ENCODE data around the gene RANBP10. TPM values are rescaled to one million over a fixed set of nuclear protein-coding genes. Genes with fewer than 3 reads are reported as not detected.

RANBP10 gene
- total and polyA plus RNA-seq, 7 donors: 4.2 to 15.5 (median 7.5) TPM

- no peak overlapping the region for H3K4me3 ChIP-seq
- no peak for TF ChIP-seq CTCF (IDR thresholded peaks at IDR 0.05)
- no peak for TF ChIP-seq POLR2A (IDR thresholded peaks at IDR 0.05)
- no peak for TF ChIP-seq EP300 (IDR thresholded peaks at IDR 0.05)
- no peak for TF ChIP-seq POLR2AphosphoS5 (IDR thresholded peaks at IDR 0.05)
- peaks cover 0 to 20% (median 20%) of the 10 kb centered on the region in 4 donors for H3K4me1 ChIP-seq
- no peaks in the 10 kb centered on the region for H3K9me3 ChIP-seq
- WGBS, 2 donors: 60 to 64% methylated on average over 6 of the region's 6 CpGs
- peak overlapping the region; percentile 15 to 46 (median 42) for H3K27ac ChIP-seq
- peaks cover 0 to 16% (median 1%) of the 10 kb centered on the region in 4 donors for H3K36me3 ChIP-seq
- intact Hi-C loops (cut with DNase I): no loop called here
- no peak for DNase-seq
- H3K27me3 ChIP-seq: no peaks in the 10 kb centered on the region
These were observed 32.5 kb downstream of the RANBP10 start for GRCh38 chr16:67773569-67774456.

DNA sequence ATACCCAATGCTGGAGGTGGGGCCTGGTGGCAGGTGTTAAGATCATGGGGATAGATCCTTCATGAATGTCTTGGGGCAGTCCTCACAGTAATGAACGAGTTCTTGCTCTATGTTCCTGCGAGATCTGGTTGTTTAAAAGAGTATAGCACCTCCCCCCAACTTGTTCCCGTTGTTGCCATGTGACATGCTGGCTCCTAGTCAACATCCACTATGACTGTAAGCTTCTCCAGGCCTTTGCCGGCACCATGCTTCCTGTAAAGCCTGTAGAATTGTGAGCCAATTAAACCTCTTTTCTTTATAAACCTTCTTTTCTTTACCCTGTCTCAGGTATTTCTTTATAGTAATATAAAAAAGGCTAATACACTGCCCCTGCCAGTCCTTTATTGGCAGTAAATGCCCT lies 33.3 kb downstream of the RANBP10 start:
- Histone ChIP-seq H3K4me1 (peaks cover 0 to 20% (median 20%) of the 10 kb centered on the region in 4 donors), H3K9me3 (no peaks in the 10 kb centered on the region), H3K27me3 (no peaks in the 10 kb centered on the region), H3K27ac (peak overlapping the region; percentile 15 to 46 (median 42)), H3K4me3 (no peak overlapping the region), H3K36me3 (peaks cover 0 to 16% (median 1%) of the 10 kb centered on the region in 4 donors)
- DNase-seq: peak; percentile 74
- no peak for TF ChIP-seq POLR2A (IDR thresholded peaks at IDR 0.05)
- TF ChIP-seq POLR2AphosphoS5 (IDR thresholded peaks at IDR 0.05): peak in 1 of 4 donors; percentile 48
- intact Hi-C loops (cut with DNase I): no loop called here
- 61 to 80% methylated on average over 4 of the region's 4 CpGs for WGBS, 2 donors

DNA sequence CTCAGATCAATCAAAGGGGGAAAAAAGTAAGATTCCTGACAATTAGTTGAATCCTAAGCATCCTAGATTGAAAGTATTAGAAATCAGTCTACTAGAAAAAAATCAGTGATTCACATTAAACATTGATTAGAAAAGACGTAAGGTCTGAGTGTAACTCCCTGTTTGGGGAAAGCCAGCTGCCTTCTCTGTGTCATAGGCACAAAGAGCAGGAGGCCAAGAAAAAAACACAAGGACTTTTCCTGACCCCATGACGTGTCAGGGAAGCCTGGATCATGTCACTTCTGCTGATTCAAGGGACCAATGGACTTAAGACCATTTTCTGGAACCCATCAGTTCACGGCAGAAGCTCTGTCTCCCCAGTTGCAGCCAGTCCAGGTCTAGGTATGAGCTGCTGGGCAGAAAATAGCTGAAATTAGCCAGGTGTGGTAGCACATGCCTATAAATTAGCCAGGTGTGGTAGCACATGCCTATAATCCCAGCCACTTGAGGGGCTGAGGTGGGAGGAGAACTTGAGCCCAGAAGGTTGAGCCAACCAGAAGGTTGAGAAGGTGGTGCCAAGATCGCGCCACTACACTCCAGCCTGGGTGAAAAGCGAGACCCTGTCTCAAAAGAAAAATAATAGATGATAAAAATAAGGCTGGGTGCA lies 35.9 kb downstream of the RANBP10 start:
- no peak overlapping the region for H3K27ac ChIP-seq
- H3K9me3 ChIP-seq: no peaks in the 10 kb centered on the region
- H3K27me3 ChIP-seq: no peaks in the 10 kb centered on the region
- 95% methylated on average over 6 of the region's 6 CpGs for WGBS, 2 donors
- peaks cover 0 to 25% (median 1%) of the 10 kb centered on the region in 4 donors for H3K36me3 ChIP-seq
- no peak overlapping the region for H3K4me3 ChIP-seq
- no peak for TF ChIP-seq POLR2A (IDR thresholded peaks at IDR 0.05)
- no peak for TF ChIP-seq EP300 (IDR thresholded peaks at IDR 0.05)
- TF ChIP-seq CTCF (IDR thresholded peaks at IDR 0.05): no peak
- no peak for TF ChIP-seq POLR2AphosphoS5 (IDR thresholded peaks at IDR 0.05)
- intact Hi-C loops (cut with DNase I): no loop called here
- peaks cover 0 to 20% (median 20%) of the 10 kb centered on the region in 4 donors for H3K4me1 ChIP-seq
- DNase-seq: no peak

GRCh38 chr16:67767953-67768352 lies 38.4 kb downstream of the RANBP10 start:
- no peak for DNase-seq
- H3K27ac ChIP-seq: no peak overlapping the region
- peaks cover 0 to 5% (median 5%) of the 10 kb centered on the region in 4 donors for H3K4me1 ChIP-seq
- H3K4me3 ChIP-seq: no peak overlapping the region
- H3K9me3 ChIP-seq: no peaks in the 10 kb centered on the region
- H3K36me3 ChIP-seq: peaks cover 0 to 25% (median 1%) of the 10 kb centered on the region in 4 donors
- TF ChIP-seq POLR2A (IDR thresholded peaks at IDR 0.05) (no peak), CTCF (IDR thresholded peaks at IDR 0.05) (no peak), EP300 (IDR thresholded peaks at IDR 0.05) (no peak), POLR2AphosphoS5 (IDR thresholded peaks at IDR 0.05) (no peak)
- WGBS, 2 donors: 79 to 87% methylated on average over 7 of the region's 7 CpGs
- no peaks in the 10 kb centered on the region for H3K27me3 ChIP-seq
- intact Hi-C loops (cut with DNase I): no loop called here

- Histone ChIP-seq H3K27me3 (no peaks in the 10 kb centered on the region), H3K27ac (no peak overlapping the region), H3K9me3 (no peaks in the 10 kb centered on the region), H3K36me3 (peaks cover 0 to 25% (median 1%) of the 10 kb centered on the region in 4 donors), H3K4me1 (no peaks in the 10 kb centered on the region), H3K4me3 (no peak overlapping the region)
- intact Hi-C loops (cut with DNase I): no loop called here
- no peak for TF ChIP-seq POLR2AphosphoS5 (IDR thresholded peaks at IDR 0.05)
- TF ChIP-seq CTCF (IDR thresholded peaks at IDR 0.05): no peak
- TF ChIP-seq POLR2A (IDR thresholded peaks at IDR 0.05): no peak
- TF ChIP-seq EP300 (IDR thresholded peaks at IDR 0.05): no peak
- DNase-seq: no peak
- 97 to 98% methylated on average over 4 of the region's 4 CpGs for WGBS, 2 donors
These were observed 40.1 kb downstream of the RANBP10 start for GRCh38 chr16:67766291-67766690.
